HCT116 (cell line): ENCODE data around the gene SLC25A33. TPM values are rescaled to one million over a fixed set of nuclear protein-coding genes. Genes with fewer than 3 reads are reported as not detected.

ENCODE experiments used
- ATAC-seq: fragments of 200-7000 bp; cut with Tn5 transposase; 2 replicates; pipeline ENCODE4 v1.9.1; 2020; ENCODE audit warnings: mild to moderate bottlenecking, moderate library complexity
- BruUV-seq: library from RNA; stranded (reverse); fragments of 400-500 nt; replicated peaks from 2 replicates; lab custom pipeline; 2021; lab: Mats Ljungman, UMichigan
- CTCF ChIA-PET: fragments of 300-600 bp; sonication (Branson Sonifier 250); formaldehyde crosslinking; loops from one replicate; lab custom pipeline; 2021; ENCODE audit warnings: antibody characterized with exemption; lab: Charles Lee
- POLR2A ChIA-PET: fragments of 300-600, 350-600 bp; sonication (Branson Sonifier 250); formaldehyde crosslinking; loops from one replicate; lab custom pipeline; 2021; ENCODE audit warnings: antibody characterized with exemption; lab: Charles Lee
- RAD21 ChIA-PET, 2 experiments: fragments of 300-600 bp; sonication (Branson Sonifier 250); formaldehyde crosslinking; loops; one replicate each; lab custom pipeline; 2023; ENCODE audit warnings: low total read pairs in 2 of 2; ENCODE audit not compliant: uncharacterized antibody in 2 of 2, unreplicated experiment in 2 of 2, low non-redundant PET in 1 of 2; lab: Charles Lee
- DNase-seq: peaks from one replicate; pipeline ENCODE4 v3.0.0-alpha.2; 2010; ENCODE audit warnings: low read depth, low spot score
- H2AFZ ChIP-seq: fragments of 200-600 bp; shearing (Covaris generic), sonication (generic); 2 replicates; pipeline ENCODE4 v1.6.1; 2017; ENCODE audit warnings: low read depth, mixed run types, mixed read lengths, antibody characterized with exemption, low read length; ENCODE audit not compliant: poor library complexity, severe bottlenecking
- H3K27ac ChIP-seq: 2 replicates; pipeline ENCODE4 v1.5.1; 2012; ENCODE audit warnings: low read depth, low read length
- H3K27me3 ChIP-seq: fragments of 200-600 bp; sonication (generic); 2 replicates; pipeline ENCODE4 v1.6.1; 2016; ENCODE audit warnings: mixed run types, low read length, mixed read lengths; ENCODE audit not compliant: insufficient read depth
- H3K36me3 ChIP-seq, 2 experiments: fragments of 200-500 bp in 1 of 2; fragments of 200-600 bp in 1 of 2; sonication (Bioruptor generic) in 1 of 2; sonication (generic) in 1 of 2; 2 replicates each; pipeline versions ENCODE4 v1.5.1 to v1.6.1; 2014 to 2016; ENCODE audit warnings: low read length in 2 of 2, inconsistent platforms in 1 of 2, mixed read lengths in 1 of 2, mixed run types in 1 of 2; ENCODE audit not compliant: insufficient read depth in 2 of 2, control insufficient read depth in 1 of 2
- H3K4me1 ChIP-seq, 2 experiments: fragments of 200-600 bp in 1 of 2; sonication (generic) in 1 of 2; 2 replicates each; pipeline versions ENCODE4 v1.5.1 to v1.6.1; 2012 to 2017; ENCODE audit warnings: low read length in 2 of 2, inconsistent platforms in 1 of 2, mild to moderate bottlenecking in 1 of 2, mixed read lengths in 1 of 2, mixed run types in 1 of 2, moderate library complexity in 1 of 2; ENCODE audit not compliant: insufficient read depth in 2 of 2, control insufficient read depth in 1 of 2
- H3K4me2 ChIP-seq: fragments of 200-600 bp; sonication (generic); 2 replicates; pipeline ENCODE4 v1.6.1; 2017; ENCODE audit warnings: mixed run types, low read length, mixed read lengths
- H3K4me3 ChIP-seq, 2 experiments: fragments of 200-600 bp in 1 of 2; sonication (generic) in 1 of 2; replicated peaks in 1 of 2; 2 replicates each; pipeline ENCODE4 v1.5.1; 2011 to 2016; ENCODE audit warnings: low read length in 2 of 2, control low read depth in 1 of 2, low read depth in 1 of 2, mild to moderate bottlenecking in 1 of 2, mixed read lengths in 1 of 2, mixed run types in 1 of 2
- H3K79me2 ChIP-seq: fragments of 200-600 bp; sonication (generic); 2 replicates; pipeline ENCODE4 v1.6.1; 2017; ENCODE audit warnings: mild to moderate bottlenecking, mixed run types, low read length, moderate library complexity, mixed read lengths; ENCODE audit not compliant: insufficient read depth
- H3K9ac ChIP-seq: fragments of 200-600 bp; sonication (generic); 2 replicates; pipeline ENCODE4 v1.6.1; 2016; ENCODE audit warnings: low read length, mixed read lengths
- H3K9me2 ChIP-seq: fragments of 200-600 bp; sonication (generic), shearing (Covaris generic); 2 replicates; pipeline ENCODE4 v1.6.1; 2017; ENCODE audit warnings: mixed run types, mild to moderate bottlenecking, moderate library complexity; ENCODE audit not compliant: insufficient read depth
- H3K9me3 ChIP-seq, 2 experiments: fragments of 200-500 bp in 1 of 2; fragments of 200-600 bp in 1 of 2; sonication (Bioruptor generic) in 1 of 2; sonication (generic) in 1 of 2; 2 replicates each; pipeline ENCODE4 v1.6.1; 2014 to 2017; ENCODE audit warnings: low read length in 2 of 2, mixed read lengths in 2 of 2, inconsistent platforms in 1 of 2, low read depth in 1 of 2, mild to moderate bottlenecking in 1 of 2, mixed run types in 1 of 2, moderate library complexity in 1 of 2; ENCODE audit not compliant: control insufficient read depth in 1 of 2, insufficient read depth in 1 of 2
- H4K20me1 ChIP-seq: fragments of 200-600 bp; sonication (generic), shearing (Covaris generic); 2 replicates; pipeline ENCODE4 v1.6.1; 2017; ENCODE audit warnings: mixed run types, mild to moderate bottlenecking, moderate library complexity; ENCODE audit not compliant: insufficient read depth
- CBX3 ChIP-seq: IDR thresholded peaks from 2 replicates; pipeline ENCODE4 v1.6.1; 2012; ENCODE audit warnings: low read depth
- CEBPB ChIP-seq: IDR thresholded peaks from 2 replicates; pipeline ENCODE4 v1.6.1; 2012; ENCODE audit warnings: low read depth
- EGR1 ChIP-seq: IDR thresholded peaks from 2 replicates; pipeline ENCODE4 v1.6.1; 2012; ENCODE audit warnings: low read depth
- ELF1 ChIP-seq: IDR thresholded peaks from 2 replicates; pipeline ENCODE4 v1.6.1; 2012; ENCODE audit warnings: low read depth, borderline replicate concordance
- EZH2 ChIP-seq: fragments of 200-600 bp; sonication (generic); IDR thresholded peaks from 2 replicates; pipeline ENCODE4 v1.6.1; 2017; ENCODE audit warnings: antibody characterized with exemption, mixed run types
- FOSL1 ChIP-seq: IDR thresholded peaks from 2 replicates; pipeline ENCODE4 v1.6.1; 2012; ENCODE audit warnings: low read depth
- JUND ChIP-seq: IDR thresholded peaks from 2 replicates; pipeline ENCODE4 v1.6.1; 2012
- MAX ChIP-seq: IDR thresholded peaks from 2 replicates; pipeline ENCODE4 v1.6.1; 2012
- POLR2AphosphoS5 ChIP-seq: IDR thresholded peaks from 2 replicates; pipeline ENCODE4 v1.6.1; 2011; ENCODE audit warnings: mild to moderate bottlenecking, low read depth, low read length, moderate library complexity
- RAD21 ChIP-seq: IDR thresholded peaks from 2 replicates; pipeline ENCODE4 v1.6.1; 2012; ENCODE audit warnings: low read depth, mild to moderate bottlenecking
- REST ChIP-seq: IDR thresholded peaks from 2 replicates; pipeline ENCODE4 v1.6.1; 2012; ENCODE audit warnings: low read depth
- SP1 ChIP-seq: IDR thresholded peaks from 2 replicates; pipeline ENCODE4 v1.6.1; 2012; ENCODE audit warnings: low read depth
- SRF ChIP-seq: IDR thresholded peaks from 2 replicates; pipeline ENCODE4 v1.6.1; 2012; ENCODE audit warnings: low read depth
- TCF7L2 ChIP-seq: IDR thresholded peaks from 2 replicates; pipeline ENCODE4 v1.7.0; 2011; ENCODE audit warnings: borderline replicate concordance, inconsistent platforms; ENCODE audit not compliant: insufficient read depth, insufficient read length; ENCODE audit errors: extremely low read depth
- YY1 ChIP-seq: IDR thresholded peaks from 2 replicates; pipeline ENCODE4 v1.6.1; 2011; ENCODE audit warnings: low read length, low read depth, moderate library complexity, mild to moderate bottlenecking; ENCODE audit not compliant: insufficient replicate concordance; ENCODE audit errors: extremely low read depth
- ZFX ChIP-seq: fragments of 450-650 bp; IDR thresholded peaks from 2 replicates; pipeline ENCODE4 v1.6.1; 2017
- ZNF274 ChIP-seq: fragments of 200-500 bp; sonication (Bioruptor generic); IDR thresholded peaks from 2 replicates; pipeline ENCODE4 v1.6.1; 2014; ENCODE audit warnings: mild to moderate bottlenecking, low read depth, low read length, inconsistent platforms
- intact Hi-C: fragments of 100-400 bp; cut with micrococcal nuclease; formaldehyde crosslinking; loops from 2 replicates; pipeline ENCODE4 v1.10.0; 2022
- total RNA-seq: library from RNA; stranded (reverse); gene quantifications from one replicate; pipeline ENCODE4 v1.2.1, GENCODE V29; 2021; ENCODE audit not compliant: unreplicated experiment

SLC25A33 gene
- total RNA-seq, 1 experiment from 2014 or later: 9.8 TPM

- intact Hi-C loops: no loop called here
- H3K9ac ChIP-seq: no peak overlapping the region
- H3K4me2 ChIP-seq: no peak overlapping the region
- no peaks in the 10 kb centered on the region for H3K9me3 ChIP-seq
- H4K20me1 ChIP-seq: no peaks in the 10 kb centered on the region
- CTCF ChIA-PET: no interaction called here
- peaks cover 0 to 10% of the 10 kb centered on the region in 2 experiments; a peak in 2 of 4 replicates for H3K36me3 ChIP-seq
- POLR2A ChIA-PET: no interaction called here
- H3K9me2 ChIP-seq: no peaks in the 10 kb centered on the region
- ATAC-seq (no peak), DNase-seq (no peak)
- H3K4me3 ChIP-seq: no peak overlapping the region
- no TSS peak for BruUV-seq
- no peak overlapping the region for H3K27ac ChIP-seq
- TF ChIP-seq ELF1 (no peak), CBX3 (no peak), SRF (no peak), CEBPB (no peak), POLR2AphosphoS5 (no peak), ZNF274 (no peak), ZFX (no peak)
- H3K4me1 ChIP-seq: peaks cover 4 to 5% of the 10 kb centered on the region in 2 experiments; a peak in 3 of 4 replicates
- H3K79me2 ChIP-seq: no peaks in the 10 kb centered on the region
- RAD21 ChIA-PET: no interaction called here
- H3K27me3 ChIP-seq: no peaks in the 10 kb centered on the region
- no peak overlapping the region for H2AFZ ChIP-seq
Measured at GRCh38 chr1:9611716-9612115, 72.5 kb downstream of the SLC25A33 start.

- CTCF ChIA-PET: no interaction called here
- Histone ChIP-seq H3K27me3 (no peaks in the 10 kb centered on the region), H3K9me3 (no peaks in the 10 kb centered on the region), H3K4me2 (no peak overlapping the region), H3K9me2 (no peaks in the 10 kb centered on the region), H3K79me2 (no peaks in the 10 kb centered on the region), H3K4me3 (no peak overlapping the region), H3K27ac (no peak overlapping the region), H3K4me1 (peaks cover 7% of the 10 kb centered on the region in 2 experiments; a peak in 3 of 4 replicates), H3K36me3 (peaks cover 0 to 10% of the 10 kb centered on the region in 2 experiments; a peak in 2 of 4 replicates), H3K9ac (no peak overlapping the region), H2AFZ (no peak overlapping the region), H4K20me1 (no peaks in the 10 kb centered on the region)
- RAD21 ChIA-PET: no interaction called here
- TF ChIP-seq MAX (no peak), SRF (no peak), EGR1 (no peak), SP1 (no peak), FOSL1 (no peak), ZNF274 (no peak), ZFX (no peak), CBX3 (no peak), RAD21 (no peak), EZH2 (no peak), TCF7L2 (no peak), ELF1 (no peak), POLR2AphosphoS5 (no peak), YY1 (no peak), REST (no peak), JUND (no peak)
- ATAC-seq (no peak), DNase-seq (no peak)
- POLR2A ChIA-PET: no interaction called here
- intact Hi-C loops: no loop called here
- no TSS peak for BruUV-seq
Measured at GRCh38 chr1:9612162-9612845, 73.0 kb downstream of the SLC25A33 start.
